ENCODE measurements around the gene CEBPE. TPM values are rescaled to one million over a fixed set of nuclear protein-coding genes. Genes with fewer than 3 reads are reported as not detected.
"Not testable (repeated sequence)": the region's sequence is repeated elsewhere in the genome, so short reads cannot be mapped to it uniquely, and the experiment has no call there.

Gene CEBPE
- total RNA-seq, 3 donors from 2014 or later = 0.32 TPM; not detected in 2

DNA sequence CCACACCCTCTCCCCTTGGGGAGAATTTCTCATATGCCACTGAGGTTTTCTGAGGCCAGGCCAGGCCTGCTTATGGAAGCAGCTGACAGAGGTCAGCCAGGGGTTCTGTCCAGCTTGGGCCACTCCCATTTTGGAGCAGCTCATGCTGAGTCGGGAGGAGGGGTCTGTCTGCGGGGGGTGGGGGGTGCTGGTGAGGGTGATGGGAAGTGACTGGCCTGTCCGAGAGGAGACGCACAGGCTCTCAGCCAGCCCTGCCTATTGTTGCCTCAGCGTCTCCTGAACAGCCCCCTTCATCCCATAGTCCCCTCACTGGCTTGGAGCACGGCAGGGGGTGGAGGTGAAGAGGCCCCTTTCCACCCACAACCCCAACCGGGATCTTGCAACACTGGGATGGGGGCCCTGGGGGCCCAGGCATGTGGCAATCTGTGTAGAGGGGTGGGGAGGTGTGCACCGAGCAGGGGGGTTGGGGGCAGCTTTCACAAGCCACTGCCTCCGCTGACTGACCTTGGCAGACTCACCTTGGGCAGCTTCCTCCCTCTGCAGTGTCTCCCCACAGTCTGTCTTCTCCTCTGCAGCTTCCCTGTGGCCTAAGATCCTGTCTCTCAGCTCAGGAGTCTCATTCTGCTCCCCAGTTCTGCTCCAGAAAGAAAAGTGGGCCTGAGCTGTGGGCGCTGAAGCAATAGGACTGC lies 5.5 kb downstream of the CEBPE start:
- DNase-seq (ENCODE audit: low spot score in 2 of 2) = no peak
- H3K4me3 ChIP-seq = no peak overlapping the region
- TF ChIP-seq, protein P1, sequence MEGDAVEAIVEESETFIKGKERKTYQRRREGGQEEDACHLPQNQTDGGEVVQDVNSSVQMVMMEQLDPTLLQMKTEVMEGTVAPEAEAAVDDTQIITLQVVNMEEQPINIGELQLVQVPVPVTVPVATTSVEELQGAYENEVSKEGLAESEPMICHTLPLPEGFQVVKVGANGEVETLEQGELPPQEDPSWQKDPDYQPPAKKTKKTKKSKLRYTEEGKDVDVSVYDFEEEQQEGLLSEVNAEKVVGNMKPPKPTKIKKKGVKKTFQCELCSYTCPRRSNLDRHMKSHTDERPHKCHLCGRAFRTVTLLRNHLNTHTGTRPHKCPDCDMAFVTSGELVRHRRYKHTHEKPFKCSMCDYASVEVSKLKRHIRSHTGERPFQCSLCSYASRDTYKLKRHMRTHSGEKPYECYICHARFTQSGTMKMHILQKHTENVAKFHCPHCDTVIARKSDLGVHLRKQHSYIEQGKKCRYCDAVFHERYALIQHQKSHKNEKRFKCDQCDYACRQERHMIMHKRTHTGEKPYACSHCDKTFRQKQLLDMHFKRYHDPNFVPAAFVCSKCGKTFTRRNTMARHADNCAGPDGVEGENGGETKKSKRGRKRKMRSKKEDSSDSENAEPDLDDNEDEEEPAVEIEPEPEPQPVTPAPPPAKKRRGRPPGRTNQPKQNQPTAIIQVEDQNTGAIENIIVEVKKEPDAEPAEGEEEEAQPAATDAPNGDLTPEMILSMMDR (IDR thresholded peaks at IDR 0.05) = no peak
- no peak for TF ChIP-seq POLR2AphosphoS5 (IDR thresholded peaks at IDR 0.05)
- no peak for TF ChIP-seq POLR2A (IDR thresholded peaks at IDR 0.05)
- H3K27ac ChIP-seq = no peak overlapping the region
- intact Hi-C loops (cut with DNase I; ENCODE audit: low total_unique reads) = no loop called here
- peaks cover 0 to 3% of the 10 kb centered on the region in 2 donors for H3K4me1 ChIP-seq
- no peaks in the 10 kb centered on the region for H3K36me3 ChIP-seq
- H3K9me3 ChIP-seq = no peaks in the 10 kb centered on the region
- H3K27me3 ChIP-seq = no peaks in the 10 kb centered on the region

- H3K27ac ChIP-seq = no peak overlapping the region
- no peaks in the 10 kb centered on the region for H3K36me3 ChIP-seq
- H3K4me3 ChIP-seq = no peak overlapping the region
- intact Hi-C loops (cut with DNase I; ENCODE audit: low total_unique reads) = no loop called here
- H3K27me3 ChIP-seq = no peaks in the 10 kb centered on the region
- TF ChIP-seq POLR2AphosphoS5 (IDR thresholded peaks at IDR 0.05) (no peak), POLR2A (IDR thresholded peaks at IDR 0.05) (no peak)
- TF ChIP-seq, protein P1 (IDR thresholded peaks at IDR 0.05) = no peak
- no peaks in the 10 kb centered on the region for H3K9me3 ChIP-seq
- peaks cover 0 to 3% of the 10 kb centered on the region in 2 donors for H3K4me1 ChIP-seq
- no peak for DNase-seq (ENCODE audit: low spot score in 2 of 2)
These were observed 6.5 kb downstream of the CEBPE start for GRCh38 chr14:23112359-23113178.

DNA sequence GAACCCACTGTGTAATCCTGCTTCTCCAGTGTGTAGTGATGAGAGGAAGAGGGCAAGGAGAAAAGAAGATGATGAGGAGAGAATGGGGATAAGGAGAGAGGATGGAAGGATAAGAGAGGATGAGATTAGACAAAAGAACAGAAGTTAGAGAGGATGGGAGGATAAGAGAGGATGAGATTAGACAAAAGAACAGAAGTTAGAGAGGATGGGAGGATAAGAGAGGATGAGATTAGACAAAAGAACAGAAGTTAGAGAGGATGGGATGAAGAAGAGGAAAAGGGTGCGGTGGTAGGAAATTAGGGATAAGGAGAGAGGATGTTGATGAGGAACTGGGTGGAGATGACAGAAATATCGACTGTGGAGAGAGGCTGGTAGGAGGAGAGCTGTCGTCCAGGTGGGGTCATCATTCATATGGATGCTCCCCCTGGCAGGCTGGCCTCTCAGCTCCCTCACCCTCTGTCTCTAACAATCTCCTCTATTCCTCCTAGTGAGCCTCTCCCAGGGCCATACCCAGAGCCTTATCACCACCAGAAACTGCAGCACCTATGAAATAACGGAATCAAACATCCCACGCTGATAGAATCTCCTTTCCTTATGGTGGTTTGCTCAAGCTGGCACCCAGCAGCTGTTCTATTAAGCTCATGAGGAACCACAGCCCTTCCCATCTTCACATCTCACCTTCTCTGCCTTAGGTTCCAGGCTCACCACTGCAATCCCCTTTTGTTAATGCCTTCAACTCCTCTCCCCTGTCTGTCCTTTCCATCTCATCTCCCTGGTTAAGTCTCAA lies 8.3 kb downstream of the CEBPE start:
- Histone ChIP-seq H3K36me3 (no peaks in the 10 kb centered on the region), H3K27ac (no peak overlapping the region), H3K9me3 (no peaks in the 10 kb centered on the region), H3K4me3 (no peak overlapping the region), H3K4me1 (peaks cover 0 to 3% of the 10 kb centered on the region in 2 donors), H3K27me3 (no peaks in the 10 kb centered on the region)
- no peak for DNase-seq (ENCODE audit: low spot score in 2 of 2)
- intact Hi-C loops (cut with DNase I; ENCODE audit: low total_unique reads) = no loop called here
- TF ChIP-seq, protein P1 (IDR thresholded peaks at IDR 0.05) = no peak
- no peak for TF ChIP-seq POLR2AphosphoS5 (IDR thresholded peaks at IDR 0.05)
- no peak for TF ChIP-seq POLR2A (IDR thresholded peaks at IDR 0.05)

DNA sequence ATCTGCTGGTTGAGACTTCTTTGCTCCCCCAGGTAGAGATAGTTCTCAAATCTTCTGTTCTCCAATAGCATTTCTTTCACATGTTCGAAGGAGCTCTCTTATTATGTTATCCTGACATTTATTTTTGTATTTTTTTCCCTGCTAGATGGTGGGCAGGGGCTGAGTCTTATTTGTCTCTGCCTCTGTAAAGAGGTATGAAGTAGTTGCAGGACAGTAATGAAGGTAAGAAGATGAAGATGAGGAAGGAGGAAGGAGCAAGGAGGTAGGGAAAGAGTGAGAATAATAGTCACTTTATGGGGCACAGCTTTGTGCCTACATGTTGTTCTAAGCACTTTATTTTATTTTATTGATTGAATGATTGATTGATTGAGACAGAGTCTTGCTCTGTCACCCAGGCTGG lies 9.3 kb downstream of the CEBPE start:
- H3K27me3 ChIP-seq = no peaks in the 10 kb centered on the region
- H3K9me3 ChIP-seq = no peaks in the 10 kb centered on the region
- intact Hi-C loops (cut with DNase I; ENCODE audit: low total_unique reads) = no loop called here
- no peak for DNase-seq (ENCODE audit: low spot score in 2 of 2)
- no peak overlapping the region for H3K4me3 ChIP-seq
- H3K4me1 ChIP-seq = peaks cover 0 to 3% of the 10 kb centered on the region in 2 donors
- H3K27ac ChIP-seq = no peak overlapping the region
- TF ChIP-seq POLR2AphosphoS5 (IDR thresholded peaks at IDR 0.05) (no peak), POLR2A (IDR thresholded peaks at IDR 0.05) (no peak)
- TF ChIP-seq, protein P1 (IDR thresholded peaks at IDR 0.05) = no peak
- H3K36me3 ChIP-seq = no peaks in the 10 kb centered on the region

DNA sequence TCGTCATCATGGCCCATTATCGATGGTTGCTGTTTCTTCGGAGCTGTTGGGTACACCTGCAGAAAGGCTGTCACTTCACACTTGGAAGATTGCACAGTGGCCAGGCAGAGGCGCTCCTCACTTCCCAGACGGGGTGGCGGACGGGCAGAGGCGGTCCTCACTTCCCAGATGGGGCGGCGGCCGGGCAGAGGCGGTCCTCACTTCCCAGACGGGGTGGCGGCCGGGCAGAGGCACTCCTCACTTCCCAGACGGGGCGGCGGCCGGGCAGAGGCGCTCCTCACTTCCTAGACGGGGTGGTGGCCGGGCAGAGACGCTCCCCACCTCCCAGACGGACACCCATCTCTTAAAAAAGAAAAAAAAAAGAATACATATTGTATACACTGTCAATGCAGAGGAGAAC lies 10.9 kb downstream of the CEBPE start:
- DNase-seq (ENCODE audit: low spot score in 2 of 2); H3K9me3 ChIP-seq; H3K4me3 ChIP-seq; H3K4me1 ChIP-seq; H3K27ac ChIP-seq; intact Hi-C loops (cut with DNase I; ENCODE audit: low total_unique reads); H3K36me3 ChIP-seq; H3K27me3 ChIP-seq: not testable (repeated sequence)

GRCh38 chr14:23107620-23108019 lies 11.4 kb downstream of the CEBPE start:
- H3K9me3 ChIP-seq; H3K4me1 ChIP-seq; intact Hi-C loops (cut with DNase I; ENCODE audit: low total_unique reads); H3K27me3 ChIP-seq; H3K4me3 ChIP-seq; H3K27ac ChIP-seq; H3K36me3 ChIP-seq; DNase-seq (ENCODE audit: low spot score in 2 of 2): not testable (repeated sequence)

Data from breast epithelium (tissue), 4 donors.